Esophagus muscularis mucosa (tissue), 4 donors: ENCODE measurements around the gene SULT1C2.

Experiments used
- CTCF ChIP-seq, 3 experiments: fragments of 200-600 bp in 2 of 3; fragments of 450-650 bp in 1 of 3; sonication (generic) in 2 of 3; IDR thresholded peaks; one replicate each; pipeline ENCODE4 v1.5.1; 2017 to 2019; ENCODE audit warnings: antibody characterized with exemption in 3 of 3, mild to moderate bottlenecking in 2 of 3, moderate library complexity in 1 of 3
- EP300 ChIP-seq: sonication (generic); formaldehyde crosslinking; IDR thresholded peaks from one replicate; pipeline ENCODE4 v1.6.1; 2017; ENCODE audit warnings: antibody characterized with exemption
- POLR2A ChIP-seq: fragments of 450-650 bp; IDR thresholded peaks from one replicate; pipeline ENCODE4 v1.6.1; 2017; ENCODE audit warnings: antibody characterized with exemption, moderate library complexity, mild to moderate bottlenecking, low read depth
- POLR2AphosphoS5 ChIP-seq, 2 donors: sonication (generic); formaldehyde crosslinking; IDR thresholded peaks; one replicate each; pipeline ENCODE4 v1.6.1; 2017; ENCODE audit warnings: antibody characterized with exemption in 2 of 2

- TF ChIP-seq CTCF (IDR thresholded peaks at IDR 0.05) (no peak), POLR2A (no peak), POLR2AphosphoS5 (IDR thresholded peaks at IDR 0.05) (no peak), EP300 (no peak)
These were observed 10.1 kb upstream of the SULT1C2 start for GRCh38 chr2:108278631-108279030.
